GM23338 (cell line): Measurements from ENCODE around the gene CCDC86. TPM values are rescaled to one million over a fixed set of nuclear protein-coding genes. Genes with fewer than 3 reads are reported as not detected.

Source experiments
- ATAC-seq: fragments of 200-7000 bp; cut with Tn5 transposase; 3 replicates; pipeline ENCODE4 v1.9.1; 2020
- DNase-seq: peaks from one replicate; pipeline ENCODE4 v3.0.0-alpha.2; 2015; ENCODE audit warnings: low spot score
- H2AFZ ChIP-seq: fragments of 200-600 bp; sonication (generic); 2 replicates; pipeline ENCODE4 v1.8.0; 2016; ENCODE audit warnings: antibody characterized with exemption, mild to moderate bottlenecking, moderate library complexity
- H3F3A ChIP-seq: fragments of 200-600 bp; sonication (generic); replicated peaks from 2 replicates; pipeline ENCODE4 v1.8.0; 2017; ENCODE audit warnings: antibody characterized with exemption, mixed run types, low read depth
- H3K27ac ChIP-seq: fragments of 200-600 bp; sonication (generic); 2 replicates; pipeline ENCODE4 v1.6.1; 2016; ENCODE audit warnings: low read depth
- H3K27me3 ChIP-seq: fragments of 200-600 bp; sonication (generic); 2 replicates; pipeline ENCODE4 v1.8.0; 2016; ENCODE audit warnings: mild to moderate bottlenecking, mixed run types, moderate library complexity; ENCODE audit not compliant: insufficient read depth
- H3K36me3 ChIP-seq: fragments of 200-600 bp; sonication (generic); 2 replicates; pipeline ENCODE4 v1.8.0; 2016; ENCODE audit warnings: mild to moderate bottlenecking; ENCODE audit not compliant: insufficient read depth
- H3K4me1 ChIP-seq: fragments of 200-600 bp; sonication (generic); 2 replicates; pipeline ENCODE4 v1.8.0; 2016; ENCODE audit warnings: mild to moderate bottlenecking, moderate library complexity; ENCODE audit not compliant: insufficient read depth
- H3K4me2 ChIP-seq: fragments of 200-600 bp; sonication (generic); 2 replicates; pipeline ENCODE4 v1.7.1; 2017; ENCODE audit warnings: mixed run types
- H3K4me3 ChIP-seq: fragments of 200-600 bp; sonication (generic); 2 replicates; pipeline ENCODE4 v1.6.1; 2016; ENCODE audit warnings: mixed run types
- H3K79me2 ChIP-seq: fragments of 200-600 bp; sonication (generic); replicated peaks from 2 replicates; pipeline ENCODE4 v1.8.0; 2017; ENCODE audit warnings: mild to moderate bottlenecking; ENCODE audit not compliant: insufficient read depth
- H3K9me2 ChIP-seq: fragments of 200-600 bp; sonication (generic); 2 replicates; pipeline ENCODE4 v1.8.0; 2017; ENCODE audit not compliant: insufficient read depth
- H4K20me1 ChIP-seq: fragments of 200-600 bp; sonication (generic); replicated peaks from 2 replicates; pipeline ENCODE4 v1.8.0; 2017; ENCODE audit warnings: mild to moderate bottlenecking; ENCODE audit not compliant: insufficient read depth
- H3K27ac Mint-ChIP-seq: 2 replicates; pipeline ENCODE4 v1.8.0; 2020; ENCODE audit warnings: inconsistent platforms, mild to moderate bottlenecking, moderate library complexity, mixed read lengths
- H3K27me3 Mint-ChIP-seq: 3 replicates; pipeline ENCODE4 v1.8.0; 2022; ENCODE audit warnings: low read depth, mild to moderate bottlenecking, moderate library complexity, mixed read lengths, inconsistent platforms; ENCODE audit not compliant: insufficient read depth, poor library complexity
- H3K36me3 Mint-ChIP-seq: 3 replicates; pipeline ENCODE4 v1.8.0; 2021; ENCODE audit warnings: low read depth, mild to moderate bottlenecking, inconsistent platforms, moderate library complexity, mixed read lengths
- H3K4me1 Mint-ChIP-seq: 3 replicates; pipeline ENCODE4 v1.8.0; 2020; ENCODE audit warnings: mild to moderate bottlenecking, inconsistent platforms, mixed read lengths
- H3K4me3 Mint-ChIP-seq: 3 replicates; pipeline ENCODE4 v1.8.0; 2021; ENCODE audit warnings: moderate library complexity, mild to moderate bottlenecking, inconsistent platforms, mixed read lengths
- H3K9me3 Mint-ChIP-seq: 3 replicates; pipeline ENCODE4 v1.8.0; 2020; ENCODE audit warnings: moderate library complexity, mild to moderate bottlenecking, inconsistent platforms, mixed read lengths
- CREB1 ChIP-seq: fragments of 250-450 bp; sonication (Bioruptor Pico); IDR thresholded peaks from 2 replicates; pipeline ENCODE4 v1.5.0; 2020; ENCODE audit warnings: low read depth, mild to moderate bottlenecking, moderate library complexity
- ETS1 ChIP-seq: IDR thresholded peaks from 2 replicates; pipeline ENCODE4 v1.6.1; 2016; ENCODE audit warnings: antibody characterized with exemption
- EZH2 ChIP-seq: fragments of 200-600 bp; sonication (generic); IDR thresholded peaks from one replicate; pipeline ENCODE4 v1.8.0; 2017; ENCODE audit warnings: antibody characterized with exemption, mild to moderate bottlenecking, low read depth; ENCODE audit not compliant: unreplicated experiment
- JUNB ChIP-seq: IDR thresholded peaks from one replicate; pipeline ENCODE4 v1.6.1; 2016; ENCODE audit warnings: antibody characterized with exemption; ENCODE audit not compliant: unreplicated experiment
- POLR2AphosphoS5 ChIP-seq: IDR thresholded peaks from 2 replicates; pipeline ENCODE4 v1.6.1; 2016; ENCODE audit warnings: antibody characterized with exemption, low read depth
- REST ChIP-seq: IDR thresholded peaks from one replicate; pipeline ENCODE4 v1.6.1; 2018; ENCODE audit warnings: antibody characterized with exemption; ENCODE audit not compliant: unreplicated experiment
- STAT1 ChIP-seq: IDR thresholded peaks from one replicate; pipeline ENCODE4 v1.6.1; 2016; ENCODE audit warnings: antibody characterized with exemption; ENCODE audit not compliant: unreplicated experiment
- ZNF114 ChIP-seq: fragments of 250-450 bp; sonication (Bioruptor Pico); IDR thresholded peaks from 2 replicates; pipeline ENCODE4 v1.5.0; 2020; ENCODE audit warnings: mild to moderate bottlenecking, moderate library complexity
- ZNF462 ChIP-seq: fragments of 250-450 bp; sonication (Bioruptor Pico); IDR thresholded peaks from 2 replicates; pipeline ENCODE4 v1.5.0; 2020; ENCODE audit warnings: mild to moderate bottlenecking, moderate library complexity
- polyA plus RNA-seq: library from polyadenylated mRNA; unstranded; fragments of >200 nt; fragmentation: Nextera tagmentation; extraction: Ambion mirVana; gene quantifications from 2 replicates; pipeline ENCODE4 v1.2.1, GENCODE V29; 2016
- total RNA-seq: library from RNA; depleted of rRNA; stranded (reverse); fragments of >200 nt; shearing (Covaris generic); gene quantifications from 2 replicates; pipeline ENCODE4 v1.2.3, GENCODE V29; 2014

Gene CCDC86
- total and polyA plus RNA-seq, 2 experiments from 2014 or later: 67.3 to 98.5 TPM

GRCh38 chr11:60809249-60809648 lies 32.7 kb upstream of the CCDC86 start:
- no peak overlapping the region for H3K27ac ChIP-seq
- DNase-seq (no peak), ATAC-seq (no peak)
- H3K4me3 ChIP-seq: no peak overlapping the region
- Mint-ChIP-seq H3K4me1 (no peaks in the 10 kb centered on the region), H3K27ac (no peak overlapping the region), H3K4me3 (no peak overlapping the region), H3K36me3 (peaks cover 4% of the 10 kb centered on the region; the same call in 1 of the 3 replicates), H3K27me3 (peaks cover 4% of the 10 kb centered on the region), H3K9me3 (peaks cover 8% of the 10 kb centered on the region)
- no peak for TF ChIP-seq EZH2
- TF ChIP-seq JUNB: no peak
- TF ChIP-seq CREB1 (CRISPR knock-in tag): no peak
- no peak for TF ChIP-seq ZNF114 (CRISPR knock-in tag)
- no peak for TF ChIP-seq ETS1
- TF ChIP-seq POLR2AphosphoS5: no peak
- TF ChIP-seq ZNF462 (CRISPR knock-in tag): no peak
- no peak for TF ChIP-seq REST
- no peak for TF ChIP-seq STAT1
- no peaks in the 10 kb centered on the region for H3F3A ChIP-seq
- H4K20me1 ChIP-seq: no peaks in the 10 kb centered on the region
- no peaks in the 10 kb centered on the region for H3K27me3 ChIP-seq
- no peaks in the 10 kb centered on the region for H3K4me1 ChIP-seq
- no peaks in the 10 kb centered on the region for H3K36me3 ChIP-seq
- no peaks in the 10 kb centered on the region for H3K9me2 ChIP-seq
- no peak overlapping the region for H3K4me2 ChIP-seq
- H2AFZ ChIP-seq: no peak overlapping the region
- H3K79me2 ChIP-seq: no peaks in the 10 kb centered on the region
